Subcutaneous adipose tissue (tissue), 4 donors: ENCODE data around the gene ASCC2. TPM values are rescaled to one million over a fixed set of nuclear protein-coding genes. Genes with fewer than 3 reads are reported as not detected.

Experiments used
- total RNA-seq, 4 donors: library from RNA; depleted of rRNA; stranded (reverse); fragments of >200 nt; gene quantifications; one replicate each; pipeline ENCODE4 v1.1.0, GENCODE V29; 2016
- TF ChIP-seq, protein P1 (sequence below): fragments of 450-650 bp; IDR thresholded peaks from one replicate; pipeline ENCODE4 v1.5.1; 2016; ENCODE audit warnings: low read depth, mild to moderate bottlenecking, control low read depth, antibody characterized with exemption, moderate library complexity

The ASCC2 gene
- total RNA-seq, 4 donors from 2014 or later, result 37.7 to 113 (median 64.8) TPM

DNA sequence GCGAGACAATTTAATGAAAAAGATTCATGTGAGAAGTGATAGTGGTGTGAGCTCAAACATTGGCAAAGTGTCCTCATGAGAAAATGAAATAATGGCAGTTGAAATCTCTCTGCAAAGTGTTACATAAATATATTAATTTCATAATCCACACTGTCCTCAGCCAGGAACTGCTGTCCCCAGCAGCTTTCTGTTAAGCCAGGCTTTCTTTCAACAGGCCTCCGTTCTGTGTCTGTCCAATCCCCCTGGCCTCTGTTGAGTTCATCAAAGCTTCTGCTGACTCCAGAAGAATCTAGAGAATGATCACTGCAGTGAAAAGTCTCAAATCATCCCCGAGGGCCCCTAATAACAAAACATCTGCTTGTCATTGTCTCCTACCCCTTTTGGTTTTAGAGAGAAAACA, 10.0 kb upstream of the ASCC2 start:
- TF ChIP-seq, protein P1, sequence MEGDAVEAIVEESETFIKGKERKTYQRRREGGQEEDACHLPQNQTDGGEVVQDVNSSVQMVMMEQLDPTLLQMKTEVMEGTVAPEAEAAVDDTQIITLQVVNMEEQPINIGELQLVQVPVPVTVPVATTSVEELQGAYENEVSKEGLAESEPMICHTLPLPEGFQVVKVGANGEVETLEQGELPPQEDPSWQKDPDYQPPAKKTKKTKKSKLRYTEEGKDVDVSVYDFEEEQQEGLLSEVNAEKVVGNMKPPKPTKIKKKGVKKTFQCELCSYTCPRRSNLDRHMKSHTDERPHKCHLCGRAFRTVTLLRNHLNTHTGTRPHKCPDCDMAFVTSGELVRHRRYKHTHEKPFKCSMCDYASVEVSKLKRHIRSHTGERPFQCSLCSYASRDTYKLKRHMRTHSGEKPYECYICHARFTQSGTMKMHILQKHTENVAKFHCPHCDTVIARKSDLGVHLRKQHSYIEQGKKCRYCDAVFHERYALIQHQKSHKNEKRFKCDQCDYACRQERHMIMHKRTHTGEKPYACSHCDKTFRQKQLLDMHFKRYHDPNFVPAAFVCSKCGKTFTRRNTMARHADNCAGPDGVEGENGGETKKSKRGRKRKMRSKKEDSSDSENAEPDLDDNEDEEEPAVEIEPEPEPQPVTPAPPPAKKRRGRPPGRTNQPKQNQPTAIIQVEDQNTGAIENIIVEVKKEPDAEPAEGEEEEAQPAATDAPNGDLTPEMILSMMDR, result no peak

DNA sequence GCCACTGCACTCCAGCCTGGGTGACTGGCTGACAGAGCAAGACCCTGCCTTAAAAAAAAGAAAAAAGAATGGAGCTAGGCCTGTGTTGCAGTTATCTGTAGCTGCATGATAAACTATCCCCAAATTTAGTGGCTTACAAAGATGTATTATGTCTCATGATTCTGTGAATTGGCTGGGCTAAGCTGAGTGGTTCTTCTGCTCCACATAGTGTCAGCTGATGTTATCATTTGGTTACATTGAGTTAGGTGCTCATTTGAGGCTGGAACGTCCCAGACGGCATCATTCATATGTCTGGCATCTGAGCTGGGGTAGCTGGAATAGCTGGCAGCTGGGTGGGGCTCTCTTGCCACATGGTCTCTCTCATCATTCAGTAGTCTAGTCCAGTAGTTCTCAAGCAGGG, 8.2 kb upstream of the ASCC2 start:
- TF ChIP-seq, protein P1, result no peak

DNA sequence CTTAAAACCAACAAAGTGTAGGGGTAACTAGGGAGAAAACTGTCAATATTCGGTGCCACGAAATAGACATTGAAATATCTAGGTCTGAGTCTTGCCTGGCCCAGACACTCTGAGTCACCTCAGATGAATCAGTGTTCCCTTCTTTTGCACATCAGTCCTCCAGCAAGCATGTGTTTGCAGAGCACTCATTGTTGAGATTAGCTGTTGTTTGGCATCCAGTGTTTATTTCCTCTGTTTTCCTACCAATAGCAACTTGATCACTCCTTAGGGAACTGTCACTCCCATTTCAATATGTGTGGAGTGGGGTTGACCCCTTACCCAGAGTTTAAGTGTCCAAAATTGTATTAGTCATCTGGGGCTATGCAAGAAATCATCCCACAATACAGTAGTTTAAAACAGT, 4.7 kb upstream of the ASCC2 start:
- TF ChIP-seq, protein P1, result no peak

DNA sequence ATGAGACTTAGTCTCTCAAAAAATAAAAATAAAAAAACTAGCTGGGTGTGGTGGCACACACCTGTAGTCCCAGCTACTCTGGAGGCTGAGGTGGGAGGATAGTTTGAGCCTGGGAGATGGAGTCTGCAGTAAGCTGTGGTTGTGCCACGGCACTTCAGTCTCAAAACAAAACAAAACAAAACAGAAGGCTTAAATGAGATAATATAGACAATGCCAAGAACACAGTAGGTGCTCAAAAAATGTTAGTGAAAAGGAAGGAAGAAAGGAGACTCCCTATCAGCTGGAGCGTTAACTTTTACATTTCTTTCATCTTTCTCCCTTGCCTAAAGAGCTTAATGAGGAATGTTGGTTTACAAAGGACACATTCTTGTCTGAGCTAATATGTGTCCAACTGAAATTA, 4.1 kb upstream of the ASCC2 start:
- TF ChIP-seq, protein P1, result no peak

DNA sequence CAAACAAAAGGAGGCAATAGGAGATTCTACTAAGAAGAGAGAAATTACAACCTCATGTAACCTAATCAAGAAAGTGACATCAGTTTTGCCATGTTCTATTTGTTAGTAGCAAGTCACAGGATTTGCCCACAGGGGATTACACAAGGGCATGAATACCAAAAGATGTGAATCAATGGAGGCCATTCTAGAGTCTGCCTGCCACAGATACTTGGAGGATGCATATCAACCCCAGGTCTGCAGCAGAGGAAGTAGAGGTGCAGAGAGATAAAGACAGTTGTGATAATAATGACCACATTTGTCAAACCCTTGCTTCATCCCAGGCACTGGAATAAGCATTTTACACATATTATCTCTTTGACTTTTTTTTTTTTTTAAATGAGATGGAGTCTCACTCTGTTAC, 2.4 kb upstream of the ASCC2 start:
- TF ChIP-seq, protein P1, result no peak

DNA sequence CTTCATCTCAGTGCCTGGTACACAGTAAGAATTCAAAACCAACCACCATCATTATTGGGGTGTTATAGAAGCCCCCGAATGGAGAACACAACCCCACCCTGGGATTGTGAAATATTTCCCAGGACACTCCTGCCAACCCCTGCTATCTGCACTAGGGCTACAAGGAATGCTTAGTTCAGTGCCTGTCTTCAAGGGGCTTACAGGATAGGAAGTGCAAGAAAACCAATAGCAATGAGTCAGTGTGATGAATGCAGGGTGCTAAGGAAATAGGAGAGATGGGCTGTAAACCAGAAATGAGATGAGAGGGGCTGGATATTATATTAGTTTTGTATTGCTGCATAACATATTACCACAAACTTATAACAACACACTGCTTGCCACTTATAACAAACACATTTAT, 965 bp upstream of the ASCC2 start:
- TF ChIP-seq, protein P1, result no peak

DNA sequence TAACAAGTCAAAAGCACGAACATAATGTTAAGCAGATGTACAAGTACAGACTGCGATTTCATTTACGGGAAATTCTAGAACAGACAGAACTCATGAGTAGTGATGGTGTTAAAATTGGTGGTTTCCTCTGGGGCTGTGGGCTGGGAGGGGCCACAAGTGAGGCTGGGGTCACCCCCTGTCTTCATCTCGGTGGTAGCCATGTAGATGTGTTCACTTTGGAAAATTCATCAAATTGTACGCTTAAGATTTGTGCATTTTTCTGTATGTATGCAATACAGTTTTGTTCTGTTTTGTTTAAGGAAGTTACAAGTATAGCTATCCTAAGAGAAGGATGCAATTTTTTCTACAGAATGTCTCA, 504 bp upstream of the ASCC2 start:
- TF ChIP-seq, protein P1, result no peak

DNA sequence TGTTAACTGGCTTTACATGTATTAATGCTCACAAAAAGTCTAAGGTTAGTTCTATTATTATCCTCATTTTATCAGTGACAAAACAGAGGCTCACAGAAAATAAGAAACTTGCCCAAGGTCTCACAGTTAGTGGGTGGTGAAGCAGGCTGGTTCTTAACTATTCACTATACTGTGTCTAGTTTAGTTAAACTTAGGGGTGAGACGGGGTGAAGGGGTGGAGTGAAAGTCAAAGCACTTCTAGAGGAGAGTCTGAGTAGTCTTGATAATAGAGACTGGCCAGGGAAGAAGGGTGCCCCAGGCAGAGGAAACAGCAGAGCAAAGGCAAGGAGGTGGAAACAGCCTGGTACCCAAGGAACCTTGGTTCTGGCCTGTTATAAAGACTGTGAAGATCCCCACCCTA, 4.0 kb downstream of the ASCC2 start:
- TF ChIP-seq, protein P1, result no peak
